Measurements from ENCODE around the gene PLXDC2. TPM values are rescaled to one million over a fixed set of nuclear protein-coding genes. Genes with fewer than 3 reads are reported as not detected.

The PLXDC2 gene
- total and polyA plus RNA-seq, 2 experiments from 2014 or later = 13.5 to 19.4 TPM

DNA sequence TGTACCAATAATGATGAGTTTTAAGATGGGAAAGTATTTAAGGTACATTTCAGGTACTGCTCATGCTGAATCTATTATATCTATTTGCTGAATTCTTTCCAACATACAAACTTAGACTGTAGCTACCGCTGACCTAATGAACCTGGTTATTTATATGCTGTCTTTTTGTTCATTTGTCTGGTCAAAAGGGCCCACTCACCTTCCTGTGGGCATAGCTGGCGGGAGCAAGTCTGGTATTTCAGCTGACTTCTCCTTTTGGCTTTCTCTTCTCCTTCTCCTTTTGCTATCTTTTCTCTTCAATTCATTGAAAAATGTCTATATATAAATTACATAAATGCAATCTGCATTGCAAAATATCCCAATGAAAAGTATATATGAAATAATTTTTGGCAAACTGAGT is 9.5 kb downstream of the PLXDC2 start:
- no peak overlapping the region for H3K27ac Mint-ChIP-seq
- Histone ChIP-seq H3K9me2 (ENCODE audit: insufficient read depth) (no peaks in the 10 kb centered on the region), H3K27ac (ENCODE audit: low read depth) (no peak overlapping the region), H4K20me1 (replicated peaks; ENCODE audit: insufficient read depth) (no peaks in the 10 kb centered on the region), H3K4me1 (ENCODE audit: insufficient read depth) (peaks cover 56% of the 10 kb centered on the region), H3K79me2 (replicated peaks; ENCODE audit: insufficient read depth) (peaks cover 93% of the 10 kb centered on the region), H3F3A (replicated peaks; ENCODE audit: low read depth) (no peaks in the 10 kb centered on the region), H3K27me3 (ENCODE audit: insufficient read depth) (no peaks in the 10 kb centered on the region), H2AFZ (no peak overlapping the region), H3K36me3 (ENCODE audit: insufficient read depth) (no peaks in the 10 kb centered on the region), H3K4me3 (no peak overlapping the region), H3K4me2 (no peak overlapping the region)
- H3K9me3 Mint-ChIP-seq = no peaks in the 10 kb centered on the region
- H3K36me3 Mint-ChIP-seq (ENCODE audit: low read depth) = peaks cover 11% of the 10 kb centered on the region
- H3K27me3 Mint-ChIP-seq (ENCODE audit: insufficient read depth, low read depth, poor library complexity) = no peaks in the 10 kb centered on the region
- peaks cover 63% of the 10 kb centered on the region for H3K4me1 Mint-ChIP-seq
- no peak for DNase-seq (ENCODE audit: low spot score)
- H3K4me3 Mint-ChIP-seq = no peak overlapping the region; the same call in 2 of the 3 replicates
- TF ChIP-seq NANOG (IDR thresholded peaks at IDR 0.05; ENCODE audit: borderline replicate concordance) = no peak
- no peak for TF ChIP-seq ZNF331 (CRISPR knock-in tag; IDR thresholded peaks at IDR 0.05; ENCODE audit: low read depth)
- TF ChIP-seq EZH2phosphoT487 (IDR thresholded peaks at IDR 0.05; ENCODE audit: unreplicated experiment) = no peak
- no peak for TF ChIP-seq CREB1 (CRISPR knock-in tag; IDR thresholded peaks at IDR 0.05; ENCODE audit: low read depth)
- no peak for TF ChIP-seq EZH2 (IDR thresholded peaks at IDR 0.05; ENCODE audit: low read depth, unreplicated experiment)
- TF ChIP-seq, protein P1, sequence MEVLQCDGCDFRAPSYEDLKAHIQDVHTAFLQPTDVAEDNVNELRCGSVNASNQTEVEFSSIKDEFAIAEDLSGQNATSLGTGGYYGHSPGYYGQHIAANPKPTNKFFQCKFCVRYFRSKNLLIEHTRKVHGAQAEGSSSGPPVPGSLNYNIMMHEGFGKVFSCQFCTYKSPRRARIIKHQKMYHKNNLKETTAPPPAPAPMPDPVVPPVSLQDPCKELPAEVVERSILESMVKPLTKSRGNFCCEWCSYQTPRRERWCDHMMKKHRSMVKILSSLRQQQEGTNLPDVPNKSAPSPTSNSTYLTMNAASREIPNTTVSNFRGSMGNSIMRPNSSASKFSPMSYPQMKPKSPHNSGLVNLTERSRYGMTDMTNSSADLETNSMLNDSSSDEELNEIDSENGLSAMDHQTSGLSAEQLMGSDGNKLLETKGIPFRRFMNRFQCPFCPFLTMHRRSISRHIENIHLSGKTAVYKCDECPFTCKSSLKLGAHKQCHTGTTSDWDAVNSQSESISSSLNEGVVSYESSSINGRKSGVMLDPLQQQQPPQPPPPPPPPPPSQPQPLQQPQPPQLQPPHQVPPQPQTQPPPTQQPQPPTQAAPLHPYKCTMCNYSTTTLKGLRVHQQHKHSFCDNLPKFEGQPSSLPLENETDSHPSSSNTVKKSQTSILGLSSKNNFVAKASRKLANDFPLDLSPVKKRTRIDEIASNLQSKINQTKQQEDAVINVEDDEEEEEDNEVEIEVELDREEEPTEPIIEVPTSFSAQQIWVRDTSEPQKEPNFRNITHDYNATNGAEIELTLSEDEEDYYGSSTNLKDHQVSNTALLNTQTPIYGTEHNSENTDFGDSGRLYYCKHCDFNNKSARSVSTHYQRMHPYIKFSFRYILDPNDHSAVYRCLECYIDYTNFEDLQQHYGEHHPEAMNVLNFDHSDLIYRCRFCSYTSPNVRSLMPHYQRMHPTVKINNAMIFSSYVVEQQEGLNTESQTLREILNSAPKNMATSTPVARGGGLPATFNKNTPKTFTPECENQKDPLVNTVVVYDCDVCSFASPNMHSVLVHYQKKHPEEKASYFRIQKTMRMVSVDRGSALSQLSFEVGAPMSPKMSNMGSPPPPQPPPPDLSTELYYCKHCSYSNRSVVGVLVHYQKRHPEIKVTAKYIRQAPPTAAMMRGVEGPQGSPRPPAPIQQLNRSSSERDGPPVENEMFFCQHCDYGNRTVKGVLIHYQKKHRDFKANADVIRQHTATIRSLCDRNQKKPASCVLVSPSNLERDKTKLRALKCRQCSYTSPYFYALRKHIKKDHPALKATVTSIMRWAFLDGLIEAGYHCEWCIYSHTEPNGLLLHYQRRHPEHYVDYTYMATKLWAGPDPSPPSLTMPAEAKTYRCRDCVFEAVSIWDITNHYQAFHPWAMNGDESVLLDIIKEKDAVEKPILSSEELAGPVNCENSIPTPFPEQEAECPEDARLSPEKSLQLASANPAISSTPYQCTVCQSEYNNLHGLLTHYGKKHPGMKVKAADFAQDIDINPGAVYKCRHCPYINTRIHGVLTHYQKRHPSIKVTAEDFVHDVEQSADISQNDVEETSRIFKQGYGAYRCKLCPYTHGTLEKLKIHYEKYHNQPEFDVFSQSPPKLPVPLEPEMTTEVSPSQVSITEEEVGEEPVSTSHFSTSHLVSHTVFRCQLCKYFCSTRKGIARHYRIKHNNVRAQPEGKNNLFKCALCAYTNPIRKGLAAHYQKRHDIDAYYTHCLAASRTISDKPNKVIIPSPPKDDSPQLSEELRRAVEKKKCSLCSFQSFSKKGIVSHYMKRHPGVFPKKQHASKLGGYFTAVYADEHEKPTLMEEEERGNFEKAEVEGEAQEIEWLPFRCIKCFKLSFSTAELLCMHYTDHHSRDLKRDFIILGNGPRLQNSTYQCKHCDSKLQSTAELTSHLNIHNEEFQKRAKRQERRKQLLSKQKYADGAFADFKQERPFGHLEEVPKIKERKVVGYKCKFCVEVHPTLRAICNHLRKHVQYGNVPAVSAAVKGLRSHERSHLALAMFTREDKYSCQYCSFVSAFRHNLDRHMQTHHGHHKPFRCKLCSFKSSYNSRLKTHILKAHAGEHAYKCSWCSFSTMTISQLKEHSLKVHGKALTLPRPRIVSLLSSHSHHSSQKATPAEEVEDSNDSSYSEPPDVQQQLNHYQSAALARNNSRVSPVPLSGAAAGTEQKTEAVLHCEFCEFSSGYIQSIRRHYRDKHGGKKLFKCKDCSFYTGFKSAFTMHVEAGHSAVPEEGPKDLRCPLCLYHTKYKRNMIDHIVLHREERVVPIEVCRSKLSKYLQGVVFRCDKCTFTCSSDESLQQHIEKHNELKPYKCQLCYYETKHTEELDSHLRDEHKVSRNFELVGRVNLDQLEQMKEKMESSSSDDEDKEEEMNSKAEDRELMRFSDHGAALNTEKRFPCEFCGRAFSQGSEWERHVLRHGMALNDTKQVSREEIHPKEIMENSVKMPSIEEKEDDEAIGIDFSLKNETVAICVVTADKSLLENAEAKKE (CRISPR knock-in tag; IDR thresholded peaks at IDR 0.05) = no peak
- TF ChIP-seq JUNB (IDR thresholded peaks at IDR 0.05; ENCODE audit: unreplicated experiment) = no peak
- no peak for TF ChIP-seq POLR2AphosphoS5 (IDR thresholded peaks at IDR 0.05; ENCODE audit: low read depth)
- TF ChIP-seq, protein P2, sequence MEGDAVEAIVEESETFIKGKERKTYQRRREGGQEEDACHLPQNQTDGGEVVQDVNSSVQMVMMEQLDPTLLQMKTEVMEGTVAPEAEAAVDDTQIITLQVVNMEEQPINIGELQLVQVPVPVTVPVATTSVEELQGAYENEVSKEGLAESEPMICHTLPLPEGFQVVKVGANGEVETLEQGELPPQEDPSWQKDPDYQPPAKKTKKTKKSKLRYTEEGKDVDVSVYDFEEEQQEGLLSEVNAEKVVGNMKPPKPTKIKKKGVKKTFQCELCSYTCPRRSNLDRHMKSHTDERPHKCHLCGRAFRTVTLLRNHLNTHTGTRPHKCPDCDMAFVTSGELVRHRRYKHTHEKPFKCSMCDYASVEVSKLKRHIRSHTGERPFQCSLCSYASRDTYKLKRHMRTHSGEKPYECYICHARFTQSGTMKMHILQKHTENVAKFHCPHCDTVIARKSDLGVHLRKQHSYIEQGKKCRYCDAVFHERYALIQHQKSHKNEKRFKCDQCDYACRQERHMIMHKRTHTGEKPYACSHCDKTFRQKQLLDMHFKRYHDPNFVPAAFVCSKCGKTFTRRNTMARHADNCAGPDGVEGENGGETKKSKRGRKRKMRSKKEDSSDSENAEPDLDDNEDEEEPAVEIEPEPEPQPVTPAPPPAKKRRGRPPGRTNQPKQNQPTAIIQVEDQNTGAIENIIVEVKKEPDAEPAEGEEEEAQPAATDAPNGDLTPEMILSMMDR (conservative IDR thresholded peaks at IDR 0.05; ENCODE audit: low read depth in 2 of 2) = no peak
- TF ChIP-seq, protein P3, sequence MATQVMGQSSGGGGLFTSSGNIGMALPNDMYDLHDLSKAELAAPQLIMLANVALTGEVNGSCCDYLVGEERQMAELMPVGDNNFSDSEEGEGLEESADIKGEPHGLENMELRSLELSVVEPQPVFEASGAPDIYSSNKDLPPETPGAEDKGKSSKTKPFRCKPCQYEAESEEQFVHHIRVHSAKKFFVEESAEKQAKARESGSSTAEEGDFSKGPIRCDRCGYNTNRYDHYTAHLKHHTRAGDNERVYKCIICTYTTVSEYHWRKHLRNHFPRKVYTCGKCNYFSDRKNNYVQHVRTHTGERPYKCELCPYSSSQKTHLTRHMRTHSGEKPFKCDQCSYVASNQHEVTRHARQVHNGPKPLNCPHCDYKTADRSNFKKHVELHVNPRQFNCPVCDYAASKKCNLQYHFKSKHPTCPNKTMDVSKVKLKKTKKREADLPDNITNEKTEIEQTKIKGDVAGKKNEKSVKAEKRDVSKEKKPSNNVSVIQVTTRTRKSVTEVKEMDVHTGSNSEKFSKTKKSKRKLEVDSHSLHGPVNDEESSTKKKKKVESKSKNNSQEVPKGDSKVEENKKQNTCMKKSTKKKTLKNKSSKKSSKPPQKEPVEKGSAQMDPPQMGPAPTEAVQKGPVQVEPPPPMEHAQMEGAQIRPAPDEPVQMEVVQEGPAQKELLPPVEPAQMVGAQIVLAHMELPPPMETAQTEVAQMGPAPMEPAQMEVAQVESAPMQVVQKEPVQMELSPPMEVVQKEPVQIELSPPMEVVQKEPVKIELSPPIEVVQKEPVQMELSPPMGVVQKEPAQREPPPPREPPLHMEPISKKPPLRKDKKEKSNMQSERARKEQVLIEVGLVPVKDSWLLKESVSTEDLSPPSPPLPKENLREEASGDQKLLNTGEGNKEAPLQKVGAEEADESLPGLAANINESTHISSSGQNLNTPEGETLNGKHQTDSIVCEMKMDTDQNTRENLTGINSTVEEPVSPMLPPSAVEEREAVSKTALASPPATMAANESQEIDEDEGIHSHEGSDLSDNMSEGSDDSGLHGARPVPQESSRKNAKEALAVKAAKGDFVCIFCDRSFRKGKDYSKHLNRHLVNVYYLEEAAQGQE (IDR thresholded peaks at IDR 0.05; ENCODE audit: unreplicated experiment) = no peak
- TF ChIP-seq, protein P4, sequence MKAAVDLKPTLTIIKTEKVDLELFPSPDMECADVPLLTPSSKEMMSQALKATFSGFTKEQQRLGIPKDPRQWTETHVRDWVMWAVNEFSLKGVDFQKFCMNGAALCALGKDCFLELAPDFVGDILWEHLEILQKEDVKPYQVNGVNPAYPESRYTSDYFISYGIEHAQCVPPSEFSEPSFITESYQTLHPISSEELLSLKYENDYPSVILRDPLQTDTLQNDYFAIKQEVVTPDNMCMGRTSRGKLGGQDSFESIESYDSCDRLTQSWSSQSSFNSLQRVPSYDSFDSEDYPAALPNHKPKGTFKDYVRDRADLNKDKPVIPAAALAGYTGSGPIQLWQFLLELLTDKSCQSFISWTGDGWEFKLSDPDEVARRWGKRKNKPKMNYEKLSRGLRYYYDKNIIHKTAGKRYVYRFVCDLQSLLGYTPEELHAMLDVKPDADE (IDR thresholded peaks at IDR 0.05) = no peak
- TF ChIP-seq ZNF114 (CRISPR knock-in tag; IDR thresholded peaks at IDR 0.05) = no peak
- TF ChIP-seq STAT1 (IDR thresholded peaks at IDR 0.05; ENCODE audit: unreplicated experiment) = no peak
- ATAC-seq = no peak
